K562 (cell line): ENCODE measurements around the gene PRMT5. TPM values are rescaled to one million over a fixed set of nuclear protein-coding genes. Genes with fewer than 3 reads are reported as not detected.

ENCODE experiments used
- ATAC-seq: fragments of 200-7000 bp; cut with Tn5 transposase; 3 replicates; pipeline ENCODE4 v1.9.1; 2020; ENCODE audit warnings: moderate library complexity
- BruUV-seq: library from RNA; stranded (reverse); fragments of 400-500 nt; replicated peaks from 2 replicates; lab custom pipeline; 2021; lab: Mats Ljungman, UMichigan
- CTCF ChIA-PET: fragments of 300-600 bp; formaldehyde crosslinking; extraction: SDS; loops from one replicate; lab custom pipeline; 2021; ENCODE audit warnings: low intra/inter-chr PET ratio; lab: Yijun Ruan, JAX
- POLR2A ChIA-PET: fragments of 300-600, 350-650 bp; sonication (Branson Sonifier 250); formaldehyde crosslinking; extraction: SDS; loops from one replicate; lab custom pipeline; 2021; ENCODE audit warnings: antibody characterized with exemption, inconsistent platforms; lab: Yijun Ruan, JAX
- DNase-seq, 4 experiments: peaks; one replicate each; pipeline versions ENCODE4 v3.0.0 to v3.0.0-alpha.2; 2011 to 2018; ENCODE audit warnings: low spot score in 3 of 4, mixed read lengths in 3 of 4; ENCODE audit errors: extremely low read depth in 1 of 4
- FAIRE-seq: peaks from 2 replicates; lab custom pipeline; 2011; peaks lifted over from hg19 to GRCh38; lab: Jason Lieb, UNC
- H2AFZ ChIP-seq: 2 replicates; pipeline ENCODE4 v1.6.0; 2011; ENCODE audit warnings: low read depth, low read length, control low read depth, inconsistent platforms
- H3K27ac ChIP-seq: fragments of 200-600 bp; 3 replicates; pipeline ENCODE4 v1.8.0; 2011; ENCODE audit warnings: low read depth, mild to moderate bottlenecking, control low read depth, inconsistent platforms, low read length, moderate library complexity, mixed read lengths; ENCODE audit errors: extremely low read depth
- H3K27me3 ChIP-seq, 2 experiments: fragments of 300-600 bp in 1 of 2; 2 replicates in 1 of 2; 3 replicates in 1 of 2; pipeline versions ENCODE4 v1.6.0 to v1.8.0; 2011; ENCODE audit warnings: inconsistent platforms in 2 of 2, low read length in 2 of 2, mild to moderate bottlenecking in 1 of 2, mixed read lengths in 1 of 2, moderate library complexity in 1 of 2; ENCODE audit not compliant: control insufficient read depth in 2 of 2, insufficient read depth in 2 of 2
- H3K36me3 ChIP-seq: fragments of 300-600 bp; 3 replicates; pipeline ENCODE4 v1.8.0; 2011; ENCODE audit warnings: mild to moderate bottlenecking, low read length, inconsistent platforms; ENCODE audit not compliant: control insufficient read depth, insufficient read depth
- H3K4me1 ChIP-seq, 2 experiments: fragments of 200-600 bp in 1 of 2; replicated peaks in 1 of 2; 2 replicates in 1 of 2; 3 replicates in 1 of 2; pipeline versions ENCODE4 v1.5.1 to v1.8.0; 2011; ENCODE audit warnings: inconsistent platforms in 2 of 2, low read length in 2 of 2, mild to moderate bottlenecking in 1 of 2, mixed read lengths in 1 of 2, moderate library complexity in 1 of 2; ENCODE audit not compliant: control insufficient read depth in 2 of 2, insufficient read depth in 2 of 2
- H3K4me2 ChIP-seq: 2 replicates; pipeline ENCODE4 v1.6.1; 2011; ENCODE audit warnings: low read length, control low read depth, inconsistent platforms, mixed read lengths; ENCODE audit not compliant: insufficient read depth
- H3K4me3 ChIP-seq: fragments of 200-600 bp; sonication (generic), shearing (Covaris generic); 2 replicates; pipeline ENCODE4 v1.5.1; 2016; ENCODE audit warnings: control low read depth, inconsistent platforms
- H3K79me2 ChIP-seq: fragments of 200-600 bp; 3 replicates; pipeline ENCODE4 v1.8.0; 2011; ENCODE audit warnings: low read length, inconsistent platforms; ENCODE audit not compliant: control insufficient read depth, insufficient read depth
- H3K9ac ChIP-seq, 2 experiments: 2 replicates each; pipeline versions ENCODE4 v1.6.0 to v1.6.1; 2011; ENCODE audit warnings: low read depth in 2 of 2, low read length in 2 of 2, control low read depth in 1 of 2, inconsistent platforms in 1 of 2, mild to moderate bottlenecking in 1 of 2, mixed read lengths in 1 of 2; ENCODE audit not compliant: insufficient read depth in 1 of 2
- H3K9me1 ChIP-seq: one replicate; pipeline ENCODE4 v1.6.0; 2011; ENCODE audit warnings: inconsistent platforms, mild to moderate bottlenecking, low read length, moderate library complexity; ENCODE audit not compliant: control insufficient read depth, insufficient read depth
- H3K9me3 ChIP-seq: replicated peaks from 2 replicates; pipeline ENCODE4 v1.5.1; 2011; ENCODE audit warnings: low read depth, low read length, inconsistent platforms; ENCODE audit not compliant: control insufficient read depth, insufficient read depth
- H4K20me1 ChIP-seq: replicated peaks from 2 replicates; pipeline ENCODE4 v1.6.1; 2011; ENCODE audit warnings: low read length, inconsistent platforms, mixed read lengths; ENCODE audit not compliant: control insufficient read depth, insufficient read depth
- CBFB ChIP-seq: sonication (generic); formaldehyde crosslinking; IDR thresholded peaks from 2 replicates; pipeline ENCODE4 v1.4.0; 2020; ENCODE audit warnings: mild to moderate bottlenecking, missing genetic modification reagents
- CHD1 ChIP-seq: fragments of 200-600 bp; sonication (generic); IDR thresholded peaks from one replicate; pipeline ENCODE4 v1.6.1; 2012; ENCODE audit warnings: mild to moderate bottlenecking, moderate library complexity, low read length, inconsistent platforms
- CREM ChIP-seq: IDR thresholded peaks from 2 replicates; pipeline ENCODE4 v1.6.1; 2014; ENCODE audit warnings: antibody characterized with exemption, low read depth
- EHMT2 ChIP-seq: fragments of 450-650 bp; IDR thresholded peaks from 2 replicates; pipeline ENCODE4 v1.6.1; 2018; ENCODE audit warnings: antibody characterized with exemption
- IRF9 ChIP-seq: fragments of 450-650 bp; IDR thresholded peaks from 2 replicates; pipeline ENCODE4 v1.6.1; 2016; ENCODE audit warnings: missing biosample characterization, missing genetic modification characterization
- MBD1 ChIP-seq: fragments of 250-450 bp; sonication (Bioruptor Pico); IDR thresholded peaks from 2 replicates; pipeline ENCODE4 v1.8.0; 2022; ENCODE audit warnings: inconsistent platforms
- NR0B1 ChIP-seq: fragments of 450-650 bp; IDR thresholded peaks from one replicate; pipeline ENCODE4 v1.6.1; 2018; ENCODE audit warnings: mild to moderate bottlenecking, moderate library complexity; ENCODE audit not compliant: partially characterized antibody
- NRF1 ChIP-seq, 2 experiments: fragments of 450-650 bp; IDR thresholded peaks in 1 of 2; conservative IDR thresholded peaks in 1 of 2; 2 replicates each; pipeline ENCODE4 v1.6.1; 2014; ENCODE audit warnings: mild to moderate bottlenecking in 2 of 2
- RAD21 ChIP-seq, 2 experiments: fragments of 250-450 bp in 1 of 2; fragments of 450-650 bp in 1 of 2; sonication (Bioruptor Pico) in 1 of 2; formaldehyde crosslinking in 1 of 2; IDR thresholded peaks in 1 of 2; conservative IDR thresholded peaks in 1 of 2; 2 replicates each; pipeline versions ENCODE4 v1.4.0 to v1.8.0; 2020 to 2022; ENCODE audit warnings: mild to moderate bottlenecking in 2 of 2, moderate library complexity in 1 of 2
- RBM15 ChIP-seq: fragments of 200-400 bp; formaldehyde crosslinking; IDR thresholded peaks from 2 replicates; pipeline ENCODE4 v1.6.1; 2018; ENCODE audit warnings: mild to moderate bottlenecking, low read length, moderate library complexity; ENCODE audit not compliant: insufficient read depth
- SMARCA4 ChIP-seq: fragments of 450-650 bp; IDR thresholded peaks from 2 replicates; pipeline ENCODE4 v1.6.1; 2016
- SRSF3 ChIP-seq: fragments of 200-400 bp; formaldehyde crosslinking; IDR thresholded peaks from 2 replicates; pipeline ENCODE4 v1.6.1; 2016; ENCODE audit warnings: mild to moderate bottlenecking, low read length, moderate library complexity; ENCODE audit not compliant: insufficient read depth
- TCF7 ChIP-seq: sonication (generic); IDR thresholded peaks from 2 replicates; pipeline ENCODE4 v1.6.1; 2016; ENCODE audit warnings: antibody characterized with exemption, borderline replicate concordance
- ZBTB17 ChIP-seq: fragments of 450-650 bp; formaldehyde crosslinking; IDR thresholded peaks from 2 replicates; pipeline ENCODE4 v1.4.0; 2020; ENCODE audit warnings: mild to moderate bottlenecking
- ZBTB2 ChIP-seq: fragments of 450-650 bp; IDR thresholded peaks from 2 replicates; pipeline ENCODE4 v1.6.1; 2016; ENCODE audit warnings: antibody characterized with exemption
- WGBS: fragments of 100-300 bp; shearing (Covaris generic); methylation state at CpG from one replicate; pipeline ENCODE4 v1.1.6; 2016; ENCODE audit warnings: low coverage, mixed read lengths; ENCODE audit not compliant: insufficient coverage; ENCODE audit errors: missing lambda C conversion rate; 5-methylcytosine and 5-hydroxymethylcytosine counted together
- in situ Hi-C: fragments of 300-500 bp; cut with MboI; formaldehyde crosslinking; loops from 4 replicates; pipeline ENCODE4 v1.15.0; 2018; ENCODE audit warnings: inconsistent platforms, mixed read lengths
- intact Hi-C: fragments of 100-400 bp; cut with micrococcal nuclease; formaldehyde crosslinking; loops from 2 replicates; pipeline ENCODE4 v1.14.2; 2022
- polyA plus RNA-seq, 8 experiments: library from polyadenylated mRNA; depleted of rRNA in 4 of 8; stranded (reverse) in 5 of 8; unstranded in 3 of 8; fragments of >200 nt; fragmentation: Nextera tagmentation in 2 of 8; fragmentation: Illumina TruSeq in 1 of 8; extraction: Ambion mirVana in 2 of 8; extraction: Trizol in 1 of 8; gene quantifications; 2 replicates each; pipeline versions ENCODE4 v1.2.1 to v1.2.3, GENCODE V29; 2011 to 2014; ENCODE audit warnings: inconsistent platforms in 1 of 8, missing spikeins in 1 of 8
- total RNA-seq, 7 experiments: library from RNA; depleted of rRNA in 6 of 7; stranded (reverse); fragments of >200 nt in 6 of 7; fragmentation: Illumina TruSeq in 2 of 7; extraction: Trizol in 2 of 7; gene quantifications; 2 replicates each; pipeline versions ENCODE4 v1.2.1 to v1.2.3, GENCODE V29; 2011 to 2021; ENCODE audit warnings: low replicate concordance in 1 of 7

Gene PRMT5
- total and polyA plus RNA-seq, 9 of the 15 experiments (the other 6 are each of a cell fraction or from before 2014, with no cell fraction given): 114 to 552 (median 222) TPM

GRCh38 chr14:22928237-22929103 is 706 bp downstream of the PRMT5 start:
- H3K27ac ChIP-seq: peak overlapping the region; percentile 88
- ChIA-PET CTCF (interaction anchor here (2.8 kb wide), 1 partner anchor 55 kb away, joined by 21 read pairs; the partner anchor contains the start of gene AJUBA), POLR2A (interaction anchor here (0.5 to 6.2 kb wide), 24 partner anchors 9 to 392 kb away, joined by 3 to 62 read pairs (median 4); partner anchors contain the start of genes AJUBA, CDH24, HAUS4 and PABPN1)
- peak overlapping the region; percentile 92 for H2AFZ ChIP-seq
- no peaks in the 10 kb centered on the region for H4K20me1 ChIP-seq
- peak overlapping the region; percentile 93 to 99 for H3K9ac ChIP-seq
- peaks cover 48% of the 10 kb centered on the region for H3K36me3 ChIP-seq
- H3K27me3 ChIP-seq: no peaks in the 10 kb centered on the region
- ATAC-seq (no peak), DNase-seq (peak in 1 of 4 experiments; percentile 36), FAIRE-seq (no peak)
- peaks cover 5 to 14% of the 10 kb centered on the region in 2 experiments; a peak in 3 of 5 replicates for H3K4me1 ChIP-seq
- H3K9me3 ChIP-seq: no peaks in the 10 kb centered on the region
- H3K9me1 ChIP-seq: no peaks in the 10 kb centered on the region
- intact Hi-C loops: loop anchor here (1.0 to 2.0 kb wide), 3 partner anchors 28 to 130 kb away; partner anchors contain the start of gene HAUS4
- under 1% methylated on average over 12 of the region's 12 CpGs for WGBS
- BruUV-seq: TSS peak; percentile 68
- in situ Hi-C loops: no loop called here
- H3K4me3 ChIP-seq: peak overlapping the region; percentile 80
- H3K4me2 ChIP-seq: peak overlapping the region; percentile 93
- peaks cover 40% of the 10 kb centered on the region for H3K79me2 ChIP-seq
- TF ChIP-seq CREM (no peak), EHMT2 (no peak), NR0B1 (no peak), IRF9 (tag) (0 out of 2 replicates have a peak, but pooled peaks have one; percentile 23), NRF1 (conservative IDR thresholded peaks at IDR 0.05 in 1 of 2, IDR thresholded peaks at IDR 0.05 in 1 of 2) (no peak), CBFB (CRISPR knock-in tag) (0 out of 2 replicates have a peak, but pooled peaks have one; percentile 75), RAD21 (CRISPR knock-in tag; conservative IDR thresholded peaks at IDR 0.05 in 1 of 2, IDR thresholded peaks at IDR 0.05 in 1 of 2) (no peak), CHD1 (peak; percentile 20), RBM15 (no peak), SRSF3 (no peak), TCF7 (no peak), SMARCA4 (peak; percentile 14; the same call in 1 of the 2 replicates), ZBTB2 (0 out of 2 replicates have a peak, but pooled peaks have one; percentile 73), MBD1 (CRISPR knock-in tag) (no peak), ZBTB17 (CRISPR knock-in tag) (0 out of 2 replicates have a peak, but pooled peaks have one; percentile 50)
